Skin of body (tissue), 2 donors: ENCODE results near the gene SMAD1. TPM values are rescaled to one million over a fixed set of nuclear protein-coding genes. Genes with fewer than 3 reads are reported as not detected.

Experiments used
- DNase-seq: peaks from one replicate; lab custom pipeline; 2025; lab: John Stamatoyannopoulos, UW
- total RNA-seq: library from RNA; depleted of rRNA; stranded (reverse); fragments of >200 nt; gene quantifications from one replicate; pipeline ENCODE4 v1.2.3, GENCODE V29; 2014

Gene SMAD1
- total RNA-seq, 1 donor from 2014 or later = 50.1 TPM

DNA sequence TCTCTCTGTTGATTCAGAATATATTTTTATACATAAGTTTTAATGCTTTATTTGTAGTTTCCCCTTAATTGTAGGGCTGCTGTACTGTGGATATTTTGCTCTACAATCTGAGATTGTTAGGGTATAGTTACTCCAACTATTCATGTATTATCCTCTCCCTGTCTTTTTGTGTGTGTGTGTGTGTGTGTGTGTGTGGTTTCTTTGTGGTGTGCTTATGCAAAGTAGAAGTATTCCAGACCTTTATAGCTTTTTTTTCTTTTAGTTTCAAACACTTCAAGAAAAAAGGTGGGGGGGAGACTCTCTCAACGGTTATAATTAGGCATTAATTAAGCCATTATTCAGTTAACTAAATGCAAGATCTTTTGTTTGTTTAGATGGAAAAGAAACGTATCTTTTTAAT, 6.7 kb downstream of the SMAD1 start:
- DNase-seq = no peak

- no peak for DNase-seq
Measured at GRCh38 chr4:145489556-145489955, 7.9 kb downstream of the SMAD1 start.

DNA sequence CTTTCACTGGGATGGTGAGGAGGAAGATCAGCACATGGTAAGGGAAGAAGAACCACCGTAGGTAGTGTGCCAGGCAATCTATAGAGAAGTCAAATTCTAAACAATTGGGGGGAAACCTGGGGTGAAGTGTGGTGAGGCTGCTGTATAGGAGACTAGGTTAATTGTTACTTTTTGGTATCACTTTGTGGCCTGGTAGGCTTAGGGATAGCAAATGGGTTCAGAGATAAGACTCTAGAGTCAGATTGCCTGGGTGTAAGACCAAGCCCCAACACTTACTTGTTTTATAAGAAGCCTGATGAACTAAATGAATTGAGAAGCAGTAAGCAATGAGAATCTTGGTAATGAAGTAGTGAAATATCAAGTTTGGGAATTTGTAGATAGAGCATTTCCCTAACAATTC, 8.7 kb downstream of the SMAD1 start:
- no peak for DNase-seq

DNA sequence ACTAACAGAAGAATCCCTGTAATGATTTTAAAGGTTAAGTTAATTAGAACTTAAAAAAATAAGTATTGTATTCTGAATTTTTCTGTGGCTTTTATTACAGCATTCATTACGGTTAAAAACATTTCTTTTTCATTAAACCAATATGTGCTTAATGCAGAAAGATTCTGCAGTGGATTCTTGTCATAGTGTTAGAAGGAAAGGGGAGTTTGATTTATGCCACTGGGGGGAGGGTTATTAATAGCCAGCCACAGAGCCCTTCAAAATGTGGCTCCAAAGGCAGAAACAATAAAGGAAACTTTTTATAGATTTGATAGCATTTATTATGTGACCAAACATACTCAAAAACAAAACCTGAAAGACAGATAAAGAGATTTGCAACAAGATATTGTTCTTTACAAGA, 9.1 kb downstream of the SMAD1 start:
- no peak for DNase-seq

- DNase-seq = no peak
Measured at GRCh38 chr4:145492376-145492775, 10.7 kb downstream of the SMAD1 start.

DNA sequence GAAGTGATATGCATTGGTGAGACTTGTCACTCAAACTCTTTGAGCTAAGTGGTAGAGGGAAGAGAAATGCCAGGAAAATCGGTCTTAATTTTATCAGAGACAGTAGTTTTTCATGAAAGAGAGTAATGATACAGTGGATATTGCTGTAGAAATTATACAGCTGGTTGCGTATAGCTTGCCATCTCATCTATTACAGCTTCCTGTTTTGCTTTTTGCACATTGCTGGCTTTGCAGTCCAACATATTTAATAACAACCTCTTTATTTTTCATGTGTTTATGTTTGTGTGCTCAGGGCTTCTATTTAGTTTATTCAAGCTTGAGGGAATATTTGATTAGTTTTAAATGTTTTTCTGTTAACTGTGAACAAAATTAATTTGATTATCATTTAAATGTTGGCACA, 11.5 kb downstream of the SMAD1 start:
- DNase-seq = no peak

DNA sequence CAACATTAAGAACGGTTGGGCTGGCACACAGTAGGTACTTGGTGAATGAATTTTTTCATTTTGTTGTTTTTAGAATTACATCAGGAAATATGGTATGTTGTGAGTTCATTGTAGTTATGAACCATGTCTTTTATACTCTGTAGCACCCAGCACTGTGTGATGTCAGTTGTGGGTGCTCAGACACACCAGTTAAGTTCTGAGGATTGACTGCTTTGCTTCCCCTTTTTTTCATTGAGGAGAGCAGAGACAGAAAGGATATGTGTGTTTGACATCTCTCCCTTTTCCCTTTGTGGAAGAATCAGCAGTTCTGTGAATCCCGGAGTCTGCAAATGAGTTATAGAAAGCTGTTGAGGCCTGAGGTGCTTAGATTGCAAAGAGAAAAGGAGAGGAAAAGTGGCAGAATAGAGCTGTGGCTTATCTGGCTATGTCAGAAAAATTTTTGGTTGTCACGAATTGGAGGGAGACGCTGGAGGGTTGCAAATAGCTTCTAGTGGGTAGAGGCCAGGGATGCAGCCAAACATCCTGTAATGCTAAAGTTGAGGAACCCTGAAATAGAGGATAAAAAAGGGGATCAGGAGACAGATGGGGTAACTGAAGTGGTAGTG, 13.1 kb downstream of the SMAD1 start:
- DNase-seq = no peak

- DNase-seq = no peak
Measured at GRCh38 chr4:145496292-145496691, 14.6 kb downstream of the SMAD1 start.

DNA sequence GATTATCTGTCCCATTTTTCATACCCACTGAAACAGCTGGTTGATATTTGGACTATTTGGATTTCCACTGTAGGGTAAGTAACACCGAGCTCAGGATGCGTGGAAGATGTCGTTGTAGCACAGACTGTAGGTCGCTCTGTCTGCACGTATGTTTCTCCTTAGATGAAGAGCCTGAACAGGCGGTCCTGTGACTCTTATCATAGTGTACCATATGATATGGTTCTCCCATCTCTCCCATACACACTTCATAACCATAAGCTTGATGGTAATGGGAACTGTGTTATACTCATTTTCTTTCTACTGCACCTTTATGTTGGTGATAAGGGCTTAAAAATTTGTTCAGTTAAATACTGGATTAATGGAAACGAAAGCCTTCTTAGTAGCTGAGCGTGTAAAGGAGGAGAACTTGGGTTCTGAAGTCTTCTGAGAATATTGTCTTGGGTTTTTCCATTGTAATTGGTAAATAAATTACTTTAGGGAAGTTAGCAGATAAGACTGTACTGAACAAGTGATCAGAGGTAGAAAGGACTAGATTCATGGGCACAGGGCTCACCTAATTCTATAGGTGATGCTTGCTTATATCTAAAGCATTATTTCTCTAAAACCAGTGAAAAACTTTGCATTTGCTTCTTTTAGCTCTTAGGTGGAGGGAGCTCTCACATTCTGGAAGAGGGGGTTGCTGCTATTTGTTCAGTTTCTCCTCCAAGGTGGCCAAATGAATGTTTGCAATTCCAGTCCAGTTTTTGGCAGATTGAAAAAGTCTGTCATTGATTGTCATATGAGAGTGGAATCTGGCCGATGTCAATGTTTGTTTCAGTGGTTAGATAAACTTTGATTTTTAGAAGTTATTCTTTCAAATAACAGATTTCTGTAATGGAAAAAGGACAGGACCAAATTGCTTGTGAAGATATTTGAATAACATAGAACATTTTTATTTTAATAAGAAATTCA, 15.8 kb downstream of the SMAD1 start:
- no peak for DNase-seq

- no peak for DNase-seq
Measured at GRCh38 chr4:145498430-145498829, 16.8 kb downstream of the SMAD1 start.

DNA sequence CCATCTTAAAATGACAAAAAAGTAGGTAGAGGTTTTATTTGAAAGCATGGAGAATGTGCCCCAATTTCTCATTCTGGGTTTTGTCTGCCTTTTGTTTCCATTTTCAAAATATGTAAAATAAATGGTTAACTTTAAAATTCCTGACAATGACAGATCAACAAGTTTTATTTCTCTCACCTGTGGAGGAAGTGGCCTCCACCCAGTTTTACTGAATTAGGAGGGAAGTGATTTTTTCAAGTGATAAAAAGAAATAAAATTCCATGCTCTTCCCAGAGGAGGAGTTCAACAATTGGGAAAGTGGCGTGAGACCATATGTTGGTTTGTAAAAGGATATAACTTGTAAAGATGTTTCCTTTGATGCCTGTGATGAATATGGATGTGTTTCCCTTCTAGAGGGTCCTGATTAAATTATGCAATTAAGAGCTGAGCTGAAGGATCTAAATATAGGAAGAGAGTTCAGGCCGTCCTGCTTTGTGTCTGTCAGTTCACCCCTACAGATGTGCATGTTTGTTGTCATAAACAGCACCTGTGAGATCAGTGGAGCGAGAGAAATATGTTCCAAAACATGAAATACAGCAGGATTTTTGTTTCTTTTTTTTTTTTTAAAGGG, 19.5 kb downstream of the SMAD1 start:
- DNase-seq = no peak

GRCh38 chr4:145502809-145503208, 21.2 kb downstream of the SMAD1 start:
- no peak for DNase-seq

DNA sequence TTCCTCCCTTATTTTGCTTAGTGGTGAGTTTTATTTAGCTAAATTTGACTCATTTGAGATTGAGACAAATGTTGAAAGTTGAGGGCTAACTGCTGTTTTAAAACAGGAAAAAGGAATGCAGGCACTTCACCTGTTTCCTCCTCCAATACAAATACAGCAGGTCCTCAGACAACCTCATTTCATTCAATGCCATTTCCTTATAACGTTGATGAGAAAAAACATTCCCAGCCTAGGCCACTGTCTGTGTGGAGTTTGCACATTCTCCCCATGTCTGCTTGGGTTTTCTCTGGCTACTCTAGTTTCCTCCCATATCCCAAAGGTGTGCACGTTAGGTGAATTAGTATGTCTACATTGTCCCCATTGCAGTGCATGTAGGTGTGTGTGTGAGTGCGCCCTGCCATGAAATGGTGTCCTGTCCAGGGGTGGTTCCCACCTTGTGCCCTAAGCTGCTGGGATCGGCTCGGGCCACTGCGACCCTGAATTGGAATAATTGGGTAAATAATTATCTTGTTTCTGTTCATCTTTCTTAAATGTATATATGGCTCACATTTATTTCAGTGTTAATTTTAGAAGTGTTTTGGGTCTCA, 21.9 kb downstream of the SMAD1 start:
- no peak for DNase-seq

DNA sequence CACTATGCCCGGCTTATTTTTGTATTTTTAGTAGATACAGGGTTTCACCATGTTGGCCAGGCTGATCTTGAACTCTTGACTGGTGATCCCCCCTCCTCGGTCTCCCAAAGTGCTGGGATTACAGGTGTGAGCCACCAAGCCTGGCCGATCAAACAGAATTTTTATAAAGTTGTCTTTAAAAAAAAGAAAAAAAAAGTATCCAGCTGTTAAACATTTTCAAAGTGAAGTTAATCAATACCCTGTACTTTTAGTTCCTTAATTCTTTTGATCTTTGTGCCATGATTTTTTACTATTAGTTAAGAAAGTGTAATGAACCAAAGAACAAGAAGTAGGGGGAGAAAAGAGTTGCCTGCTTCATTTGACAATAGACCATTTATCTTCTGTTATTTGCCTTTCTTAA, 24.3 kb downstream of the SMAD1 start:
- DNase-seq = no peak

DNA sequence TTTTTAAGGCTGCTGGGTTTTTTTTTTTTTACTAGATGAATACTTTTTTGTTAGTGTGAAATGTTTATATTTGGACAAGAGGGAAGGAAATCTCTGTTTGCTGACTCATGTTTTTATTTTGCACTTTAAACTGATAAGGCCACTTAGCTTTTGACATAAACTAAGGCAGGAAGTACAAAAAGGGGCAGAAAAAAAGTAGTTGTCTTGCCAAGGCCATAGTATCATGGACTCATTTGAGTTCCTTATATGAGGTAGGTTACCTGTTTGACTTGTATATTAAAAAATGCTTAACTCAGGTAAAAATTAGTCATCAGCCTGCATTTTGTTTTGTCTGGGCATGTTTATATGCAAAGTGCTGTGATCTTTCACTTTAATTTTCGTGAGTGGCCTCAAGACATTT, 26.0 kb downstream of the SMAD1 start:
- DNase-seq = no peak

DNA sequence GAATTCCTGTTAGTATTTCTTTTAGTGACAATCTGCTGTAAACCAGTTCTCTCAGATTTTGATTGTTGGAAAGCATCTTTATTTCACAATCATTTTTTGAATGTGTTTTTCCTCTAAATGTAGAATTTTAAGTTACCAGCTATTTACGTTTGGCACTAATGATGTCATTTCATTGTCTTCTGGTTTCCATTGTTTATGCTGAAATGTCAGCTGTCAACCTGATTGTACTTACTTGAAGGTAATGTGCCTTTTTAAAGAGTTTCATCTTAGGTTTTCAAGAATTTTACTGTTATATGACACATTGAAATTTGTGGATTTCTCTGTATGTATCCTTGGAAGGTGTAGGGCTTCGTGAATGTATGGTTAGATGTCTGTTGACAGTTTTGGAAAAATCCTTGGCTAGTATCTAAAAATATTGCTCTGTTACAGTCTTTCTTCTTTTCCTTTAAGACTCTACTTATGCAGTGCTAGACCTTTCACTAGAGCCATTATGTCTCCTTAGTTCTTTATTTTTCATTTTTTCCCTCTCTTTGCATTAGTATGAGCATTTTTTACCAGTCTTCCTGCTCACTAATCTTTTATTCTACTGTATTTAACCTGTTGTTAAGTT, 30.4 kb downstream of the SMAD1 start:
- no peak for DNase-seq

- DNase-seq = no peak
Measured at GRCh38 chr4:145513020-145513621, 31.5 kb downstream of the SMAD1 start.

DNA sequence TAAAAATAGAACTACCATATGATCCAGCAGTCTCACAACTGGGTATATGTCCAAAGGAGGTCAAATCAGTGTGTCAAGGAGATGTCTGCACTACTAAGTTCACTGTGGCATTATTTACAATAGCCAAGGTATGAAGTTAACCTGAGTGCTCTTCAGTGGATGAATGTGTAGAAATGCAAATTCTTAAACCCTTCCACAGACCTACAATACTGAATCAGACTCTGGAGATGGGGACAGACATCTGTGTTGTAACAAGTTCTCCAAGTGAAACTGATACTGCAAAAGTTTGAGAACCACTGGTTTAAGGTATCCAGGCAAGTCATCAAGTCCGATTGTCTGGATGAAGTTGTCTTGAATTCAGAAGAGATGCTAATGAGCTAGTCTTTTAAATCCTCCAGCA, 38.5 kb downstream of the SMAD1 start:
- no peak for DNase-seq

DNA sequence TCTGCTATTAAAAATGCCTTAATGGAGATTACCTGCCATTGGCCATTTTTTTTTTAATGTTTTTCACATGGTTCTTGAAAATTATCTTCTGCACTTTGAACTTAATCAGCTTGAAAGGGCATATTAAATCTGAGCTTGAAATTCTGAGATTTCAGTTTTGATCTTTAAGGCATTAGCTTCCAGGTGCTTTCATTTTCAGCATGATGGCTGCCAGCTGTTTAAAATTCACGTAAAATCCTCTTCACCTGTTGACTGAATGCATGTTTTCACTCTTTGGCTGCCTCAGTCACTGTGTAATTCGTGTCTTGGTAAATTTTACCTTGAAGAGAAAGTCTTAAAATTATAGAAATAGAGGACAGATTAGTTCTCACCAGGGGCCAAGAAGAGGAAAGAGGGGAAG, 39.6 kb downstream of the SMAD1 start:
- DNase-seq = no peak

- DNase-seq = no peak
Measured at GRCh38 chr4:145523117-145523516, 41.5 kb downstream of the SMAD1 start.

DNA sequence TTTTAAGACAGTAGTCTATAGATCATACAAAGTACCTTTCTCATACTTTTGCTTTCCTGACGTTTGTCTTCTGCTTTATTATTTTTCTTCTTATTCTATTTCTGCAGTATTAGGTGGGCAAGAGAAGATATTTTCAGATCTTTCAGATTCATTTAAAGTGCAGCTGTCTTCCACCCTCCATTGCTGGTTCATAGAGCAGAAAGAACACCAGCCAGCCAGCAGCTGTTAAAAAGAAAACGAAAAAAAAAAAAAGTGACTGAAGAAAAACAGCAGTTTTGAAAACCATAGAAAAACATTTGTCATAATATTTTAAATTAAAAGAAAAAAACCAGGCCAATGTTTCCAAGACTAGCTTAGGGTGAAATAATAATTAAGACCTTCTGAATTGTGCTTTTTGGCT, 42.9 kb downstream of the SMAD1 start:
- DNase-seq = peak; percentile 45
